ENCODE data around the gene KCNK5. TPM values are rescaled to one million over a fixed set of nuclear protein-coding genes. Genes with fewer than 3 reads are reported as not detected.

The KCNK5 gene
- total RNA-seq, 1 experiment from 2014 or later, result not detected

Other genes with a start within 250 kb of the KCNK5 start
- gene GLP1R, start 180.7 kb downstream of the KCNK5 start, total RNA-seq (2014; rRNA removed; shearing (Covaris generic)), result not detected in 2 replicates
- 7.4 and 8.1 TPM in 2 replicates for gene SAYSD1, start 114.3 kb downstream of the KCNK5 start, total RNA-seq (2014; rRNA removed; shearing (Covaris generic))
- gene KCNK17, start 84.9 kb upstream of the KCNK5 start, total RNA-seq (2014; rRNA removed; shearing (Covaris generic)), result not detected in 2 replicates
- gene KCNK16, start 93.2 kb upstream of the KCNK5 start, total RNA-seq (2014; rRNA removed; shearing (Covaris generic)), result not detected in 2 replicates